Fibroblast of lung (primary cell): ENCODE data around the gene SDF2L1. TPM values are rescaled to one million over a fixed set of nuclear protein-coding genes. Genes with fewer than 3 reads are reported as not detected.

ENCODE experiments used
- DNase-seq, 2 donors: peaks; one replicate each; pipeline versions ENCODE4 v3.0.0 to v3.0.0-alpha.2; 2010; ENCODE audit warnings: low read depth in 2 of 2
- H2AFZ ChIP-seq: 2 replicates; pipeline ENCODE4 v1.5.1; 2012; ENCODE audit warnings: low read length, control low read depth, inconsistent platforms
- H3K27ac ChIP-seq: 2 replicates; pipeline ENCODE4 v1.5.1; 2011; ENCODE audit warnings: low read length, control low read depth; ENCODE audit not compliant: insufficient read depth
- H3K27me3 ChIP-seq: 2 replicates; pipeline ENCODE4 v1.5.1; 2011; ENCODE audit warnings: mild to moderate bottlenecking, low read length; ENCODE audit not compliant: control insufficient read depth, insufficient read depth
- H3K36me3 ChIP-seq: 2 replicates; pipeline ENCODE4 v1.5.1; 2011; ENCODE audit warnings: low read length; ENCODE audit not compliant: control insufficient read depth, insufficient read depth
- H3K4me1 ChIP-seq: 2 replicates; pipeline ENCODE4 v1.5.1; 2011; ENCODE audit warnings: low read length; ENCODE audit not compliant: control insufficient read depth, insufficient read depth; ENCODE audit errors: extremely low read depth
- H3K4me2 ChIP-seq: 2 replicates; pipeline ENCODE4 v1.5.1; 2011; ENCODE audit warnings: low read length, control low read depth; ENCODE audit not compliant: insufficient read depth; ENCODE audit errors: extremely low read depth
- H3K4me3 ChIP-seq, 4 experiments: fragments of 200-600 bp in 1 of 4; sonication (generic) in 1 of 4; replicated peaks in 1 of 4; 2 replicates each; pipeline ENCODE4 v1.5.1; 2011 to 2016; ENCODE audit warnings: low read length in 4 of 4, low read depth in 3 of 4, mild to moderate bottlenecking in 3 of 4, control low read depth in 2 of 4, inconsistent platforms in 1 of 4, mixed read lengths in 1 of 4; ENCODE audit not compliant: insufficient read depth in 1 of 4; ENCODE audit errors: control extremely low read depth in 1 of 4
- H3K79me2 ChIP-seq: 2 replicates; pipeline ENCODE4 v1.5.1; 2012; ENCODE audit warnings: mild to moderate bottlenecking, low read length, inconsistent platforms; ENCODE audit not compliant: control insufficient read depth, insufficient read depth
- H3K9ac ChIP-seq: 2 replicates; pipeline ENCODE4 v1.5.1; 2011; ENCODE audit warnings: mild to moderate bottlenecking, low read length, control low read depth; ENCODE audit not compliant: insufficient read depth
- H3K9me3 ChIP-seq: 2 replicates; pipeline ENCODE4 v1.5.1; 2012; ENCODE audit warnings: low read depth, low read length; ENCODE audit not compliant: control insufficient read depth, insufficient read depth
- H4K20me1 ChIP-seq: 2 replicates; pipeline ENCODE4 v1.5.1; 2011; ENCODE audit warnings: low read length; ENCODE audit not compliant: control insufficient read depth, insufficient read depth; ENCODE audit errors: extremely low read depth
- EZH2 ChIP-seq: IDR thresholded peaks from 2 replicates; pipeline ENCODE4 v1.5.1; 2012; ENCODE audit warnings: low read length, control low read depth, mild to moderate bottlenecking; ENCODE audit errors: missing control alignments
- polyA plus RNA-seq, 2 donors: library from polyadenylated mRNA; depleted of rRNA in 1 of 2; stranded (reverse) in 1 of 2; unstranded in 1 of 2; fragments of >200 nt; gene quantifications; 2 replicates each; pipeline ENCODE4 v1.2.1, GENCODE V29; 2011 to 2012; ENCODE audit warnings: missing spikeins in 1 of 2
- total RNA-seq: library from RNA; depleted of rRNA; stranded (reverse); fragments of >200 nt; gene quantifications from 2 replicates; pipeline ENCODE4 v1.2.1, GENCODE V29; 2014
- TF ChIP-seq, protein P1 (sequence below), 2 donors: IDR thresholded peaks in 1 of 2; conservative IDR thresholded peaks in 1 of 2; 1 replicate in 1 of 2; 2 replicates in 1 of 2; pipeline ENCODE4 v1.5.1; 2011 to 2012; ENCODE audit warnings: low read length in 2 of 2, control low read depth in 1 of 2, inconsistent platforms in 1 of 2, low read depth in 1 of 2, mild to moderate bottlenecking in 1 of 2

SDF2L1 gene
- total and polyA plus RNA-seq, 2 donors (not counting 1 experiment from before 2014, with no cell fraction given) = 12.0 to 13.2 TPM

DNA sequence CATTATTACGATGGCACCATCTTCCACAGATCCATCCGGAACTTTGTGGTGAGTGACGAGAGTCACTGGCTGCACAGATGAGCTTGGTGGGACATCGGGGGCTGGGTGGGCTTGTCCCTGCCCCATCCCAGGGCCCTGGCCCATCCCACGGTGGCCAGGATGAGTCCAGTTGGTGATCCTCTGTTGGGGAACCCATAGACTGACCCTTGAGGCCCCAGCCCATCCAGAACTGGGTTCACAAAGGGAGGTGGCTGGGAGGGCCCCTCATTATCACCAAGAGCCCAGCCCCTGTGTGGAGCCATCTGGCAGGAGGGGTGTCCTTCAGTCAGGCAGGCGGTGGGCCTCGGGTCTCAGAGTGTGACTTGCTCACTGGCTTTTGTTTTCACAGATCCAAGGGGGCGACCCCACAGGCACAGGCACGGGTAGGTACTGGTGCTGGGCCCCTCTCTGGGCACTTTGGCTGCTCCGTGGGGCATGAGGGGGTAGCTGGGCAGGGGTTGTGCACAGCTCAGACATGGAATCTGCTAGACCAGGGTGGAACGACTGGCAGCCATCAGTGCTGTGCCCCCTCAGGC, 45.7 kb downstream of the SDF2L1 start:
- no peak overlapping the region for H3K27ac ChIP-seq
- no peak overlapping the region for H3K4me3 ChIP-seq
- H4K20me1 ChIP-seq = no peaks in the 10 kb centered on the region
- no peak overlapping the region for H3K9ac ChIP-seq
- H2AFZ ChIP-seq = no peak overlapping the region
- no peaks in the 10 kb centered on the region for H3K9me3 ChIP-seq
- H3K27me3 ChIP-seq = no peaks in the 10 kb centered on the region
- no peak overlapping the region for H3K4me2 ChIP-seq
- H3K79me2 ChIP-seq = no peaks in the 10 kb centered on the region
- no peak for DNase-seq
- H3K4me1 ChIP-seq = no peaks in the 10 kb centered on the region
- no peak for TF ChIP-seq EZH2
- TF ChIP-seq, protein P1, sequence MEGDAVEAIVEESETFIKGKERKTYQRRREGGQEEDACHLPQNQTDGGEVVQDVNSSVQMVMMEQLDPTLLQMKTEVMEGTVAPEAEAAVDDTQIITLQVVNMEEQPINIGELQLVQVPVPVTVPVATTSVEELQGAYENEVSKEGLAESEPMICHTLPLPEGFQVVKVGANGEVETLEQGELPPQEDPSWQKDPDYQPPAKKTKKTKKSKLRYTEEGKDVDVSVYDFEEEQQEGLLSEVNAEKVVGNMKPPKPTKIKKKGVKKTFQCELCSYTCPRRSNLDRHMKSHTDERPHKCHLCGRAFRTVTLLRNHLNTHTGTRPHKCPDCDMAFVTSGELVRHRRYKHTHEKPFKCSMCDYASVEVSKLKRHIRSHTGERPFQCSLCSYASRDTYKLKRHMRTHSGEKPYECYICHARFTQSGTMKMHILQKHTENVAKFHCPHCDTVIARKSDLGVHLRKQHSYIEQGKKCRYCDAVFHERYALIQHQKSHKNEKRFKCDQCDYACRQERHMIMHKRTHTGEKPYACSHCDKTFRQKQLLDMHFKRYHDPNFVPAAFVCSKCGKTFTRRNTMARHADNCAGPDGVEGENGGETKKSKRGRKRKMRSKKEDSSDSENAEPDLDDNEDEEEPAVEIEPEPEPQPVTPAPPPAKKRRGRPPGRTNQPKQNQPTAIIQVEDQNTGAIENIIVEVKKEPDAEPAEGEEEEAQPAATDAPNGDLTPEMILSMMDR (conservative IDR thresholded peaks at IDR 0.05 in 1 of 2, IDR thresholded peaks at IDR 0.05 in 1 of 2; ENCODE audit: low read depth in 1 of 2, low read length in 2 of 2) = no peak
- H3K36me3 ChIP-seq = peaks cover 18% of the 10 kb centered on the region

DNA sequence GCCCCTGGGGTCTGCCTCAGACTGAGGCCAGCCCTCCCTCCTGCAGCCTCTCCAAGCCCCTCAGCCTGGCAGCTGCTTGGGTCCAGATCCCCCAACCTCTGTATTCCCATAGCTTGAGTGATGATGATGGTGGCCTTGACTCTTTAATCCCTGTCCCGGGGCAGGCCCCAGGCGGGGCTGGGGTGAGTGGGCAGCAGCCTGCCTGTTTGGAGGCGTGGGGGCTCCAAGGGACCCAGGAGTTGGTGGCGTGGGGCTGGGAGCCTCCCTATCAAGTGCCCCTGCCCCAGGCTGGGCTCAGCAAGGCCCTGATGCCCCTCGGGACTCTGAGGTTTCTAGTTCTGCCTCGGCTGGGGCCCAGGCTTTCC, 46.2 kb downstream of the SDF2L1 start:
- Histone ChIP-seq H3K9ac (no peak overlapping the region), H3K36me3 (peaks cover 13% of the 10 kb centered on the region), H3K4me1 (no peaks in the 10 kb centered on the region), H3K27me3 (no peaks in the 10 kb centered on the region), H3K79me2 (no peaks in the 10 kb centered on the region), H4K20me1 (no peaks in the 10 kb centered on the region), H3K9me3 (no peaks in the 10 kb centered on the region), H3K4me3 (no peak overlapping the region), H3K4me2 (no peak overlapping the region), H3K27ac (no peak overlapping the region), H2AFZ (no peak overlapping the region)
- DNase-seq = no peak
- no peak for TF ChIP-seq EZH2

DNA sequence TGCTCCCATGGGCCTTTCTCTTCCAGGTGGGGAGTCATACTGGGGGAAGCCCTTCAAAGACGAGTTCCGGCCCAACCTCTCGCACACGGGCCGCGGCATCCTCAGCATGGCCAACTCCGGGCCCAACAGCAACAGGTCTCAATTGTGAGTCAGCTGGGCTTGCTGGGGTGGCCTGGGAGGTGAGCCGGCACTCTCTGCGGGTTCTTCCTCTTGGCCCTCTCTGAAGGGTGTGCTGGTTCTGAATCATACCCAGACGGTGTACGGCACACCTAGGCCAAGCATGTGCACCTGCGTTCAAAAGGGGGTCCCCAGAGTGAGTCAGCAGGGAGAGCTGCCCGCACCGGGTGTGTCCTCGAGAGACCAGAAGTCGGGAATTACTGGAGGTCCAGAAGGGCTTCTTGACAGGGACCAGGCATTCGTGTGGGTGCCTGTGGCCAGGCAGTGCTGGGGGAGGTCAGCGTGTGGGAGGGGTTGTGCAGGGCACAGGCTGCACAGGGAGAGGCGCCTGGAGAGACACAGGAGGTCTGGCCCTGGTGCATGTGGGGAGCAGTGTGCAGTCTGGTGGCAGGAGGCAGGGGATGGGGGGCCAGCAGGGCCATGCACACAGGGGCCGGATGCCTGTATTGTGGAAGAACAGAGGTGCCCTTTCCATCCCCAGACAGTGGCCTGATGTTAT, 46.7 kb downstream of the SDF2L1 start:
- no peak for TF ChIP-seq EZH2
- TF ChIP-seq, protein P1 (conservative IDR thresholded peaks at IDR 0.05 in 1 of 2, IDR thresholded peaks at IDR 0.05 in 1 of 2; ENCODE audit: low read depth in 1 of 2, low read length in 2 of 2) = no peak
- Histone ChIP-seq H2AFZ (no peak overlapping the region), H3K27ac (no peak overlapping the region), H3K36me3 (peaks cover 15% of the 10 kb centered on the region), H3K4me3 (no peak overlapping the region), H3K4me2 (no peak overlapping the region), H3K9me3 (no peaks in the 10 kb centered on the region), H3K9ac (no peak overlapping the region), H3K27me3 (no peaks in the 10 kb centered on the region), H4K20me1 (no peaks in the 10 kb centered on the region), H3K4me1 (no peaks in the 10 kb centered on the region), H3K79me2 (no peaks in the 10 kb centered on the region)
- DNase-seq = no peak
